Measurements from ENCODE around the gene SLC39A10.
A peak's percentile ranks its signal among the peaks of the same experiment; 100 is the strongest.
"Not testable (repeated sequence)": the region's sequence is repeated elsewhere in the genome, so short reads cannot be mapped to it uniquely, and the experiment has no call there.

The SLC39A10 gene

GRCh38 chr2:195645413-195645812 is 11.6 kb upstream of the SLC39A10 start:
- DNase-seq: no peak

- no peak for DNase-seq
Measured at GRCh38 chr2:195646424-195646823, 10.6 kb upstream of the SLC39A10 start.

GRCh38 chr2:195647302-195647701 is 9.7 kb upstream of the SLC39A10 start:
- no peak for DNase-seq

GRCh38 chr2:195648370-195648769 is 8.7 kb upstream of the SLC39A10 start:
- DNase-seq: not testable (repeated sequence)

- no peak for DNase-seq
Measured at GRCh38 chr2:195648787-195649186, 8.2 kb upstream of the SLC39A10 start.

- DNase-seq: no peak
Measured at GRCh38 chr2:195649629-195650190, 7.3 kb upstream of the SLC39A10 start.

GRCh38 chr2:195651046-195651445 is 6.0 kb upstream of the SLC39A10 start:
- DNase-seq: no peak

GRCh38 chr2:195652911-195653310 is 4.1 kb upstream of the SLC39A10 start:
- DNase-seq: no peak

- no peak for DNase-seq
Measured at GRCh38 chr2:195656161-195656858, 716 bp upstream of the SLC39A10 start.

GRCh38 chr2:195657634-195658540 is 861 bp downstream of the SLC39A10 start:
- DNase-seq: peak; percentile 31

GRCh38 chr2:195658541-195658890 is 1.5 kb downstream of the SLC39A10 start:
- peak; percentile 39 for DNase-seq

GRCh38 chr2:195659114-195659513 is 2.1 kb downstream of the SLC39A10 start:
- DNase-seq: no peak

- DNase-seq: peak; percentile 77
Measured at GRCh38 chr2:195659982-195660890, 3.2 kb downstream of the SLC39A10 start.

GRCh38 chr2:195662138-195662537 is 5.1 kb downstream of the SLC39A10 start:
- no peak for DNase-seq

GRCh38 chr2:195663007-195663406 is 6.0 kb downstream of the SLC39A10 start:
- DNase-seq: no peak

GRCh38 chr2:195664528-195664927 is 7.5 kb downstream of the SLC39A10 start:
- no peak for DNase-seq

GRCh38 chr2:195665153-195665552 is 8.1 kb downstream of the SLC39A10 start:
- DNase-seq: not testable (repeated sequence)

GRCh38 chr2:195666113-195666712 is 9.2 kb downstream of the SLC39A10 start:
- DNase-seq: no peak

- DNase-seq: no peak
Measured at GRCh38 chr2:195667974-195668373, 10.9 kb downstream of the SLC39A10 start.

GRCh38 chr2:195670191-195670590 is 13.2 kb downstream of the SLC39A10 start:
- DNase-seq: no peak

- no peak for DNase-seq
Measured at GRCh38 chr2:195671563-195671962, 14.5 kb downstream of the SLC39A10 start.

GRCh38 chr2:195672674-195673073 is 15.6 kb downstream of the SLC39A10 start:
- no peak for DNase-seq
